HEK293T (cell line): ENCODE results near the gene TAF15.

Experiments used
- BHLHE40 ChIP-seq: fragments of 450-650 bp; IDR thresholded peaks from 2 replicates; pipeline ENCODE4 v1.6.1; 2016; ENCODE audit warnings: mild to moderate bottlenecking, moderate library complexity, borderline replicate concordance
- CTBP1 ChIP-seq: fragments of 450-650 bp; IDR thresholded peaks from 2 replicates; pipeline ENCODE4 v1.6.1; 2016; ENCODE audit warnings: borderline replicate concordance
- ELF4 ChIP-seq: fragments of 450-650 bp; IDR thresholded peaks from 2 replicates; pipeline ENCODE4 v1.6.1; 2017; ENCODE audit warnings: antibody characterized with exemption
- HDGF ChIP-seq: fragments of 450-650 bp; IDR thresholded peaks from 2 replicates; pipeline ENCODE4 v1.6.1; 2017; ENCODE audit warnings: antibody characterized with exemption, borderline replicate concordance
- NFRKB ChIP-seq: fragments of 450-650 bp; IDR thresholded peaks from 2 replicates; pipeline ENCODE4 v1.6.1; 2016; ENCODE audit warnings: mild to moderate bottlenecking, moderate library complexity
- SP1 ChIP-seq: fragments of 450-650 bp; IDR thresholded peaks from 2 replicates; pipeline ENCODE4 v1.6.1; 2017
- SUZ12 ChIP-seq: fragments of 450-650 bp; IDR thresholded peaks from 2 replicates; pipeline ENCODE4 v1.6.1; 2016; ENCODE audit warnings: mild to moderate bottlenecking
- TARDBP ChIP-seq: fragments of 450-650 bp; IDR thresholded peaks from 2 replicates; pipeline ENCODE4 v1.6.1; 2016
- ZNF384 ChIP-seq: fragments of 450-650 bp; IDR thresholded peaks from 2 replicates; pipeline ENCODE4 v1.6.1; 2016

GRCh38 chr17:35808240-35808961, 883 bp upstream of the TAF15 start:
- TF ChIP-seq ZNF384 (no peak), SUZ12 (no peak), TARDBP (no peak), NFRKB (no peak), CTBP1 (no peak), ELF4 (no peak), BHLHE40 (no peak), SP1 (no peak), HDGF (no peak)
